A673 (cell line): Measurements from ENCODE around the gene LIN54. TPM values are rescaled to one million over a fixed set of nuclear protein-coding genes. Genes with fewer than 3 reads are reported as not detected.
A peak's percentile ranks its signal among the peaks of the same experiment; 100 is the strongest.

Experiments used
- BruUV-seq: library from RNA; stranded (reverse); fragments of 400-500 nt; replicated peaks from 2 replicates; lab custom pipeline; 2021; lab: Mats Ljungman, UMichigan
- CTCF ChIA-PET: fragments of 300-600 bp; sonication (Branson Sonifier 250); formaldehyde crosslinking; loops from one replicate; lab custom pipeline; 2022; ENCODE audit warnings: antibody characterized with exemption; lab: Charles Lee
- POLR2A ChIA-PET: fragments of 300-600 bp; sonication (Branson Sonifier 250); formaldehyde crosslinking; loops from one replicate; lab custom pipeline; 2022; ENCODE audit warnings: antibody characterized with exemption; ENCODE audit not compliant: low non-redundant PET; lab: Charles Lee
- DNase-seq: peaks from one replicate; pipeline ENCODE4 v3.0.0-alpha.2; 2015; ENCODE audit warnings: low spot score
- H3K27ac ChIP-seq: fragments of 200-600 bp; sonication (generic); 2 replicates; pipeline ENCODE4 v1.5.1; 2016; ENCODE audit warnings: mixed run types, low read depth, mild to moderate bottlenecking, mixed read lengths, antibody characterized with exemption, low read length; ENCODE audit not compliant: poor library complexity, severe bottlenecking
- H3K27me3 ChIP-seq: fragments of 200-600 bp; sonication (generic); replicated peaks from 2 replicates; pipeline ENCODE4 v1.6.1; 2017; ENCODE audit warnings: mixed run types, low read depth, mild to moderate bottlenecking, mixed read lengths, antibody characterized with exemption, low read length; ENCODE audit not compliant: insufficient read depth, poor library complexity
- H3K36me3 ChIP-seq: fragments of 200-600 bp; sonication (generic); 2 replicates; pipeline ENCODE4 v1.6.1; 2016; ENCODE audit warnings: mixed run types, mild to moderate bottlenecking, mixed read lengths, antibody characterized with exemption, low read length; ENCODE audit not compliant: insufficient read depth, poor library complexity, severe bottlenecking
- H3K4me1 ChIP-seq: fragments of 200-600 bp; sonication (generic); 2 replicates; pipeline ENCODE4 v1.6.1; 2017; ENCODE audit warnings: mixed run types, mild to moderate bottlenecking, mixed read lengths, antibody characterized with exemption, low read length; ENCODE audit not compliant: insufficient read depth, poor library complexity, severe bottlenecking
- H3K4me3 ChIP-seq: fragments of 200-600 bp; sonication (generic); 2 replicates; pipeline ENCODE4 v1.5.1; 2016; ENCODE audit warnings: low read depth, mixed run types, mild to moderate bottlenecking, mixed read lengths, low read length; ENCODE audit not compliant: poor library complexity, severe bottlenecking
- H3K9me3 ChIP-seq: fragments of 200-600 bp; sonication (generic); 2 replicates; pipeline ENCODE4 v1.6.1; 2016; ENCODE audit warnings: mixed run types, low read depth, mild to moderate bottlenecking, mixed read lengths, antibody characterized with exemption, low read length; ENCODE audit not compliant: poor library complexity, severe bottlenecking
- EZH2 ChIP-seq: fragments of 200-600 bp; sonication (generic); IDR thresholded peaks from 2 replicates; pipeline ENCODE4 v1.6.1; 2017; ENCODE audit warnings: borderline replicate concordance, low read depth, mild to moderate bottlenecking, mixed read lengths, antibody characterized with exemption, low read length; ENCODE audit not compliant: poor library complexity, severe bottlenecking
- intact Hi-C: fragments of 100-400 bp; cut with micrococcal nuclease; formaldehyde crosslinking; loops from one replicate; pipeline ENCODE4 v1.10.0; 2022; ENCODE audit not compliant: unreplicated experiment
- total RNA-seq: library from RNA; stranded (reverse); gene quantifications from 2 replicates; pipeline ENCODE4 v1.2.3, GENCODE V29; 2021
- TF ChIP-seq, protein P1 (sequence below): fragments of 300-800, 200-600 bp; sonication (generic); conservative IDR thresholded peaks from 2 replicates; pipeline ENCODE4 v1.5.1; 2017; ENCODE audit warnings: low read depth, mild to moderate bottlenecking, antibody characterized with exemption, low read length, moderate library complexity, mixed read lengths

The LIN54 gene
- total RNA-seq, 1 experiment from 2014 or later, result 16.0 TPM

DNA sequence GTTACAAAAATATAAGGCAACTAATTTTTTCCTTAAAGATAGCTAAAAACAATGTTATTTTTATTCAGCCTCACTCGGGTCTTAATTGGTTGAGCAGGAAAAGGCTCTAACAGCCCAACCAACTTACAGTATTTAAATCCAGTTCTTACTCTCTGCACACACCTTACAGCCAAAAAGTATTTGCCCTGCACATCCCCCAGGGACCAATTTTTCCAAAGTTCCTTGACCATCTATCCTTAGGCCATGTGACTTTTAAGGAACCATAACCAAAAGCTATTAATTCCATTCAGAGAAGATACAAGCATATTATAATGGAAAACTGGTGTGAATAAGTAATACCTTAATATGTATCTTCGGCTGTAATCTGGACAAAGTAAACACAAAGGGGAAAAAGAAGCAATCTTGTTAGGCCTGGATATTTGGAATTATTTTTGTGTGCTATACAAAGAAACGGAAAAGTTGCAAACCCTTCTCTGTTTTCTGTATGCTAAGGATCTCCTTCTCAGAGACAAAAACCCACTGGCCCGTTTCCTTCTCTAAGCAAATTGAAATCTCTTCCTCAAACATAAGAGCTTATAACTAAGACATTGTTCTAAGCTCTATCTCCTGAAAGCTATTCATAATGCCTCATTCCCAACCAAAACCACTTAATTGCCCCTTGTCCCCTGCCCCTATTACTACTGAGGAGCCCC lies 111.1 kb downstream of the LIN54 start:
- peaks cover 4% of the 10 kb centered on the region for H3K36me3 ChIP-seq
- peak overlapping the region; percentile 76 for H3K4me3 ChIP-seq
- DNase-seq, result no peak
- H3K27ac ChIP-seq, result peak overlapping the region; percentile 98
- H3K9me3 ChIP-seq, result no peaks in the 10 kb centered on the region
- H3K4me1 ChIP-seq, result no peaks in the 10 kb centered on the region
- TF ChIP-seq EZH2, result no peak
- TF ChIP-seq, protein P1, sequence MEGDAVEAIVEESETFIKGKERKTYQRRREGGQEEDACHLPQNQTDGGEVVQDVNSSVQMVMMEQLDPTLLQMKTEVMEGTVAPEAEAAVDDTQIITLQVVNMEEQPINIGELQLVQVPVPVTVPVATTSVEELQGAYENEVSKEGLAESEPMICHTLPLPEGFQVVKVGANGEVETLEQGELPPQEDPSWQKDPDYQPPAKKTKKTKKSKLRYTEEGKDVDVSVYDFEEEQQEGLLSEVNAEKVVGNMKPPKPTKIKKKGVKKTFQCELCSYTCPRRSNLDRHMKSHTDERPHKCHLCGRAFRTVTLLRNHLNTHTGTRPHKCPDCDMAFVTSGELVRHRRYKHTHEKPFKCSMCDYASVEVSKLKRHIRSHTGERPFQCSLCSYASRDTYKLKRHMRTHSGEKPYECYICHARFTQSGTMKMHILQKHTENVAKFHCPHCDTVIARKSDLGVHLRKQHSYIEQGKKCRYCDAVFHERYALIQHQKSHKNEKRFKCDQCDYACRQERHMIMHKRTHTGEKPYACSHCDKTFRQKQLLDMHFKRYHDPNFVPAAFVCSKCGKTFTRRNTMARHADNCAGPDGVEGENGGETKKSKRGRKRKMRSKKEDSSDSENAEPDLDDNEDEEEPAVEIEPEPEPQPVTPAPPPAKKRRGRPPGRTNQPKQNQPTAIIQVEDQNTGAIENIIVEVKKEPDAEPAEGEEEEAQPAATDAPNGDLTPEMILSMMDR, result no peak
- BruUV-seq, result TSS peak; percentile 53
- intact Hi-C loops, result loop anchor here (2.0 to 5.0 kb wide), 2 partner anchors 113 to 437 kb away; no protein-coding TSS in a partner anchor
- CTCF ChIA-PET, result interaction anchor here (0.6 kb wide), 1 partner anchor 112 kb away, joined by 9 read pairs; no protein-coding TSS in a partner anchor
- no peaks in the 10 kb centered on the region for H3K27me3 ChIP-seq
- POLR2A ChIA-PET, result no interaction called here

DNA sequence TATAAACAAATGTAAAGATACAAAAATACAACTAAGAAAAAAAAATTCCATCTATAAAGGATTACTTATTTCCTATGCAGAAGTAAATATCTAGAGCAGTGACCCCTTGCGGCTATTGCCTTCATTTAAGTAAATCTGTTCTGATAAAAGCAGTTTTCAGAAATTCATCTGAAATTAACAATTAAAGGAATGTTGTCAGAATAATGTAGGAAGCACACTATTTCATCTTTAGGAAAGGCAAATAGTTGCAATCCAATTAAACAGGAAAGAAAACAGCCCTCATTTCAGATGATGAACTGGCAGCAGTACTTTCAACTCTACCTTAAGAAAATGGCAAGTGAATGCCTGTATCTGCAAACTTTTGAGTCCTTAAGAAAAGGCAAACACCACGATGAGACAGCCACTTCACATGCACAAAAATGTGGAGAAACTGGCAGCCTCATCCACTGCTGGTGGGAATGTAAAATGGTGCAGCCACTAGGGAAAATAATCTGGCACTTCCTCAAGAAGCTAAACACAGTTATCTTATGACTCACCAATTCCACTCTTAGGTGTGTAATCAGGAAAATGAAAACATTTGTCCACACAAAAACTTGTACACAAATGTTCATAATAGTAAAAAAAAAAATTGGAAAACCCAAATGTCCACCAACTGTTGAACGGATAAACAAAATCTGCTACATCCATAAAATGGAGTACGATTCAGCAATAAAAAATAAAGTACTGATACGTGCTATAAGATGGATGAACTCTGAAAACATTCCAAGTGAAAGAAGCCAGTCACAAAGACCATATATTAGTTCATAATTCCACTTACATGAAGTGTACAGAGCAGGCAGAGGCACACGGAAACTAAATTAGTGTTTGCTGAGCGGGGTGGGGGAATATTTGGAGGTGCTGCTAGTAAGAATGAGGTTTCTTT lies 112.0 kb downstream of the LIN54 start:
- no TSS peak for BruUV-seq
- peaks cover 14% of the 10 kb centered on the region for H3K36me3 ChIP-seq
- CTCF ChIA-PET, result no interaction called here
- no peak for TF ChIP-seq EZH2
- TF ChIP-seq, protein P1, result peak; percentile 59
- no peaks in the 10 kb centered on the region for H3K4me1 ChIP-seq
- no peaks in the 10 kb centered on the region for H3K9me3 ChIP-seq
- intact Hi-C loops, result loop anchor here (5.0 kb wide), 1 partner anchor 436 kb away; no protein-coding TSS in a partner anchor
- H3K4me3 ChIP-seq, result peak overlapping the region; percentile 76
- no peaks in the 10 kb centered on the region for H3K27me3 ChIP-seq
- no peak overlapping the region for H3K27ac ChIP-seq
- no peak for DNase-seq
- POLR2A ChIA-PET, result no interaction called here

DNA sequence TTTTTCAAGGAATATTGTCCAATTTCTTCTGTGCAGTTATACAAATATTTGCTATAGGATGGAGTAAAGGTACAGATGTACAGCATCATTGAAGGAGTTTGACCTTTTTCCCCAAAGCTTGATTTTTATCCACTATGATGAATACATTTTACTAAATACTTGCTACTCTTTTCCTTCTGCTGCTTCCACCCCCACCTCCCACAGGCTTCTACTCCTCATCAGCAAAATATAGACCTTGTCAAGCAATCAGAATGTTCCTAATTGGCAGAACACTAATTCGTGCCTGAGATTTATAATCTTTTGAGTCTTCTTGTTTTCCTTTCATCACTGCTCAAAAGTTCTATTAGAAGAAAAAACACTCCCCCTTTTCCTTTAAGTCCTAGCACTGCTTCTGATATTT lies 113.9 kb downstream of the LIN54 start:
- DNase-seq, result no peak

More for the DNA sequence above, 113.9 kb downstream of the LIN54 start:
- ChIA-PET POLR2A (no interaction called here), CTCF (no interaction called here)
- intact Hi-C loops, result loop anchor here (5.0 kb wide), 1 partner anchor 434 kb away; no protein-coding TSS in a partner anchor
- H3K4me1 ChIP-seq, result no peaks in the 10 kb centered on the region
- H3K9me3 ChIP-seq, result no peaks in the 10 kb centered on the region
- H3K36me3 ChIP-seq, result peaks cover 22% of the 10 kb centered on the region
- TF ChIP-seq, protein P1, result no peak
- H3K4me3 ChIP-seq, result no peak overlapping the region
- no peak overlapping the region for H3K27ac ChIP-seq
- H3K27me3 ChIP-seq, result no peaks in the 10 kb centered on the region
- BruUV-seq, result no TSS peak
